ENCODE data around the gene CACNA1H. TPM values are rescaled to one million over a fixed set of nuclear protein-coding genes. Genes with fewer than 3 reads are reported as not detected.

Gene CACNA1H
- polyA plus RNA-seq, 1 experiment = 0.37 TPM

DNA sequence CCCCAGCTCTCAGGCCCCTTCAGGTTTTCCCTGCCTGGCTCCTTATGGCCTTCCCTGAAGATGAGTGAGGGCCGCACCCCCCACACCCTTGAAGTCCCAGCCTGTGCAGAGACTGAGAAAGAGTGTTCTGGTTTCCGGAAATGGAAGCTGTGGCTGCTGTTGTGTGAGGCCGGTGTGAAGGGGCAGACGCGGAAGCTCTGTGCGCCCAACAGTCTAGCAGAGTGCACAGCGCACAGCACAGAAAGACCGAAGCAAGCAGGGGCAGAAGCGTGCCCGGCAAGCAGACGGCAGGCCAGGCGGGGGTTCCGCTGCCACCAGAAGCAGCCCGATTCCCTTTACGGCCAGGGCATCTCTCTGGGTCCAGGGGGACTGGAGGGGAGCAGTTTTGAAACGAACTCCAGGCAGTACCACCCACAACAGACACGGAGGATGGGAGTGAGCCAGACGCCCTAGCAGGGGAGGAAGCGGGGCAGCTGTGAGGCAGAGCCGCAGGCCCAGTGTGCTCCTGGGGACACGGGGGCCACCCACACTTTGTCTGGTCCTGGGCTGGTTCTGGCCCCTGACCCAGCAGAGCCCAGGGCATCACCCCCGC lies 55.4 kb downstream of the CACNA1H start:
- Histone ChIP-seq H3K4me3 (ENCODE audit: low read depth, low read length) (no peak overlapping the region), H3K36me3 (ENCODE audit: control insufficient read depth, insufficient read depth, low read length) (no peaks in the 10 kb centered on the region), H3K27me3 (ENCODE audit: control insufficient read depth, insufficient read depth, low read length) (no peaks in the 10 kb centered on the region)
- POLR2A ChIA-PET = no interaction called here
- TF ChIP-seq, protein P1, sequence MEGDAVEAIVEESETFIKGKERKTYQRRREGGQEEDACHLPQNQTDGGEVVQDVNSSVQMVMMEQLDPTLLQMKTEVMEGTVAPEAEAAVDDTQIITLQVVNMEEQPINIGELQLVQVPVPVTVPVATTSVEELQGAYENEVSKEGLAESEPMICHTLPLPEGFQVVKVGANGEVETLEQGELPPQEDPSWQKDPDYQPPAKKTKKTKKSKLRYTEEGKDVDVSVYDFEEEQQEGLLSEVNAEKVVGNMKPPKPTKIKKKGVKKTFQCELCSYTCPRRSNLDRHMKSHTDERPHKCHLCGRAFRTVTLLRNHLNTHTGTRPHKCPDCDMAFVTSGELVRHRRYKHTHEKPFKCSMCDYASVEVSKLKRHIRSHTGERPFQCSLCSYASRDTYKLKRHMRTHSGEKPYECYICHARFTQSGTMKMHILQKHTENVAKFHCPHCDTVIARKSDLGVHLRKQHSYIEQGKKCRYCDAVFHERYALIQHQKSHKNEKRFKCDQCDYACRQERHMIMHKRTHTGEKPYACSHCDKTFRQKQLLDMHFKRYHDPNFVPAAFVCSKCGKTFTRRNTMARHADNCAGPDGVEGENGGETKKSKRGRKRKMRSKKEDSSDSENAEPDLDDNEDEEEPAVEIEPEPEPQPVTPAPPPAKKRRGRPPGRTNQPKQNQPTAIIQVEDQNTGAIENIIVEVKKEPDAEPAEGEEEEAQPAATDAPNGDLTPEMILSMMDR (IDR thresholded peaks at IDR 0.05; ENCODE audit: insufficient read depth, low read depth, low read length) = no peak
- DNase-seq (ENCODE audit: low read depth) = no peak
- CTCF ChIA-PET = interaction anchor here (1.2 to 1.3 kb wide), 2 partner anchors 14 to 62 kb away, joined by 3 read pairs; no protein-coding TSS in a partner anchor

DNA sequence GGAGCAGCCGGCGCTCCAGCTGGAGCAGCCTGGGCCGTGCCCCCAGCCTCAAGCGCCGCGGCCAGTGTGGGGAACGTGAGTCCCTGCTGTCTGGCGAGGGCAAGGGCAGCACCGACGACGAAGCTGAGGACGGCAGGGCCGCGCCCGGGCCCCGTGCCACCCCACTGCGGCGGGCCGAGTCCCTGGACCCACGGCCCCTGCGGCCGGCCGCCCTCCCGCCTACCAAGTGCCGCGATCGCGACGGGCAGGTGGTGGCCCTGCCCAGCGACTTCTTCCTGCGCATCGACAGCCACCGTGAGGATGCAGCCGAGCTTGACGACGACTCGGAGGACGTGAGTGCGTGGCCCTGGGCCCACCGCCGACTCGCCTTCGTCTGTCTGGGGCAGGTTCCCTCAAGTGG lies 56.2 kb downstream of the CACNA1H start:
- Histone ChIP-seq H3K4me3 (ENCODE audit: low read depth, low read length) (no peak overlapping the region), H3K27me3 (ENCODE audit: control insufficient read depth, insufficient read depth, low read length) (no peaks in the 10 kb centered on the region), H3K36me3 (ENCODE audit: control insufficient read depth, insufficient read depth, low read length) (no peaks in the 10 kb centered on the region)
- ChIA-PET POLR2A (no interaction called here), CTCF (interaction anchor here (1.3 kb wide), 1 partner anchor 15 kb away, joined by 3 read pairs; no protein-coding TSS in a partner anchor)
- TF ChIP-seq, protein P1 (IDR thresholded peaks at IDR 0.05; ENCODE audit: insufficient read depth, low read depth, low read length) = no peak
- DNase-seq (ENCODE audit: low read depth) = no peak

DNA sequence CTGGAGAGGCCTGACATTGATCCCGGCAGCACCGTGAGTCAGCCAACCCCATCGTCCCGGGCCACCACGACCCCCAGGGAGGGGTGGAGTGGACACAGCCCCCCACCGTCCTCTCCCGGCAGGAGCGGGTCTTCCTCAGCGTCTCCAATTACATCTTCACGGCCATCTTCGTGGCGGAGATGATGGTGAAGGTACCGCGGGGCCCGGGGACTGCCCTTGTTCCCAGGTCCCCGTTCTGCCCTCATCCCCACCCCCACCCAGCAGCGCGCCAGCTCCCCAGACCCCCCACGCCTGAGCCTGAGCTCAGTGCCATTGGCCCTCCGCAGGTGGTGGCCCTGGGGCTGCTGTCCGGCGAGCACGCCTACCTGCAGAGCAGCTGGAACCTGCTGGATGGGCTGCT lies 57.6 kb downstream of the CACNA1H start:
- ChIA-PET CTCF (no interaction called here), POLR2A (no interaction called here)
- no peak for DNase-seq (ENCODE audit: low read depth)
- Histone ChIP-seq H3K4me3 (ENCODE audit: low read depth, low read length) (no peak overlapping the region), H3K36me3 (ENCODE audit: control insufficient read depth, insufficient read depth, low read length) (no peaks in the 10 kb centered on the region), H3K27me3 (ENCODE audit: control insufficient read depth, insufficient read depth, low read length) (no peaks in the 10 kb centered on the region)
- TF ChIP-seq, protein P1 (IDR thresholded peaks at IDR 0.05; ENCODE audit: insufficient read depth, low read depth, low read length) = no peak

DNA sequence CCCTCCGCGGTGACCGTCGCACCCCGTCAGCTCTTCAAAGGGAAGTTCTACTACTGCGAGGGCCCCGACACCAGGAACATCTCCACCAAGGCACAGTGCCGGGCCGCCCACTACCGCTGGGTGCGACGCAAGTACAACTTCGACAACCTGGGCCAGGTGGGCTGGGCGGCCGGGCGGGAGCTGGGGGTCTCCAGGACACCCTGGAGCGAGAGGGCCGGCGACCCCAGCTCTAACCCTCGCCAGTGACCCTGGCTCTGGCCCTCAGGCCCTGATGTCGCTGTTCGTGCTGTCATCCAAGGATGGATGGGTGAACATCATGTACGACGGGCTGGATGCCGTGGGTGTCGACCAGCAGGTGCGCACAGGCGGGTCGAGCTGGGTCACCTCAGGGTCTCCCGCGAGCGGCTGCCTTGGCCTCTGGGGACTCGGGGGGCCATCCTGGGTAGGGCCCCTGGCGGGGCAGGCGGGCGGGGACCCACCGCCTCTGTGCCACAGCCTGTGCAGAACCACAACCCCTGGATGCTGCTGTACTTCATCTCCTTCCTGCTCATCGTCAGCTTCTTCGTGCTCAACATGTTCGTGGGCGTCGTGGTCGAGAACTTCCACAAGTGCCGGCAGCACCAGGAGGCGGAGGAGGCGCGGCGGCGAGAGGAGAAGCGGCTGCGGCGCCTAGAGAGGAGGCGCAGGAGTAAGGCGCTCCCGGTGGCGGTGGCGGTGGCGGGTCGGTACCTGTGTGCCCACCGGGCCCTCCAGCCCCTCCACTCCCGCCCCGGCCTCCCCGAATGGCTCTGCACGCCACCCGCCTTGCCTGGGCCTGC lies 58.8 kb downstream of the CACNA1H start:
- ChIA-PET CTCF (no interaction called here), POLR2A (no interaction called here)
- Histone ChIP-seq H3K27me3 (ENCODE audit: control insufficient read depth, insufficient read depth, low read length) (no peaks in the 10 kb centered on the region), H3K36me3 (ENCODE audit: control insufficient read depth, insufficient read depth, low read length) (no peaks in the 10 kb centered on the region), H3K4me3 (ENCODE audit: low read depth, low read length) (no peak overlapping the region)
- TF ChIP-seq, protein P1 (IDR thresholded peaks at IDR 0.05; ENCODE audit: insufficient read depth, low read depth, low read length) = no peak
- DNase-seq (ENCODE audit: low read depth) = no peak

DNA sequence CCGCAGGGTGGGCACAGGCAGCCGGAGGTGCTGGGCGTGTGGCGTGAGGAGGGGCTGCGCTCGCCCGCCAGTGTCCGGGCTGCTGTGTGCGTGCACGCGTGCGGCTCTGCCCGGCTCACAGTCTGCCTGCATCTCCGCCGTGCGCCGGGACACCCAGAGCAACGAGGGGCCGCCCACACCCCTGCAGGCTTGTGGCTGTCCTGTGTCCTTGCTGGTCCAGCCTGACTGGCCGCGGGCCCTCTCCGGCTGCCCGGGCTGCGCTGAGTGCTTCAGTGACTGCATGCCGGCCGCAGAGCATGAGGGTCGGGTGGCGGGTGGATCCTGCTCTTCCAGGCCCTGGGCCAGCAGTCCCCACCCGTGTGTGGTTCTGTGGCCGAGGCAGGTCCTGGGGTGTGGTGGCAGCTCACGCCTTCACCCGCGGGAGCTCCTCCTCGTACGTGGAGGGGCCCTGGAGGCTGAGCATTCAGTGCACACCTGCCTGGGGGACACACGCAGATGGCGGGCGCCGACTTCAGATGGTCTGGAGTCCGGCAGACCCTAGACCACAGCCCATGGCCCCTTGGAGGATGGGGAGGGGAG lies 59.8 kb downstream of the CACNA1H start:
- no peaks in the 10 kb centered on the region for H3K36me3 ChIP-seq (ENCODE audit: control insufficient read depth, insufficient read depth, low read length)
- ChIA-PET CTCF (no interaction called here), POLR2A (no interaction called here)
- no peak overlapping the region for H3K4me3 ChIP-seq (ENCODE audit: low read depth, low read length)
- no peak for DNase-seq (ENCODE audit: low read depth)
- TF ChIP-seq, protein P1 (IDR thresholded peaks at IDR 0.05; ENCODE audit: insufficient read depth, low read depth, low read length) = no peak
- no peaks in the 10 kb centered on the region for H3K27me3 ChIP-seq (ENCODE audit: control insufficient read depth, insufficient read depth, low read length)
